Hepatocyte (in vitro differentiated cells): ENCODE results near the gene BICDL1.

ENCODE experiments used
- EZH2 ChIP-seq: fragments of 200-600 bp; sonication (generic); IDR thresholded peaks from 2 replicates; pipeline ENCODE4 v1.6.1; 2016; ENCODE audit warnings: antibody characterized with exemption, mild to moderate bottlenecking, borderline replicate concordance
- TF ChIP-seq, protein P1 (sequence below): fragments of 200-600 bp; sonication (generic); IDR thresholded peaks from 2 replicates; pipeline ENCODE4 v1.5.1; 2016; ENCODE audit warnings: antibody characterized with exemption, mild to moderate bottlenecking; ENCODE audit not compliant: poor library complexity

DNA sequence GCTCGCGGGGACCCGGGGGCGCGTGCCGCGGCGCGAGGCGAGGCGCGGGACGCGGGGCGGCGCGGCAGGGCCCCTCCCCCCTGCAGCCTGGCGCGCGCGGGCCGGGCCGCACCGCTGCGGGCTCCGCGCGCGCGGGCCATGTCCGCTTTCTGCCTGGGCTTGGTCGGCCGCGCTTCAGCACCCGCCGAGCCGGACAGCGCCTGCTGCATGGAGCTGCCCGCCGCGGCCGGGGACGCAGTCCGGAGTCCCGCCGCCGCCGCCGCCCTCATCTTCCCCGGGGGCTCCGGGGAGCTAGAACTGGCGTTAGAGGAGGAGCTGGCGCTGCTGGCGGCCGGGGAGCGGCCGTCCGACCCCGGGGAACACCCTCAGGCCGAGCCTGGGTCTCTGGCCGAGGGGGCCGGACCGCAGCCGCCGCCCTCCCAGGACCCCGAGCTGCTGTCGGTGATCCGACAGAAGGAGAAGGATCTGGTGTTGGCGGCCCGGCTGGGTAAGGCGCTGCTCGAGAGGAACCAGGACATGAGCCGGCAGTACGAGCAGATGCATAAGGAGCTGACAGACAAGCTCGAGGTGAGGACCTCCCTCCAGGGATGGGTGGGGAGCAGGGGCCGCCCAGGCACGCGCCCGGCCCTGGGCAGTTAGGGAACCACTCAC is 820 bp downstream of the BICDL1 start:
- TF ChIP-seq, protein P1, sequence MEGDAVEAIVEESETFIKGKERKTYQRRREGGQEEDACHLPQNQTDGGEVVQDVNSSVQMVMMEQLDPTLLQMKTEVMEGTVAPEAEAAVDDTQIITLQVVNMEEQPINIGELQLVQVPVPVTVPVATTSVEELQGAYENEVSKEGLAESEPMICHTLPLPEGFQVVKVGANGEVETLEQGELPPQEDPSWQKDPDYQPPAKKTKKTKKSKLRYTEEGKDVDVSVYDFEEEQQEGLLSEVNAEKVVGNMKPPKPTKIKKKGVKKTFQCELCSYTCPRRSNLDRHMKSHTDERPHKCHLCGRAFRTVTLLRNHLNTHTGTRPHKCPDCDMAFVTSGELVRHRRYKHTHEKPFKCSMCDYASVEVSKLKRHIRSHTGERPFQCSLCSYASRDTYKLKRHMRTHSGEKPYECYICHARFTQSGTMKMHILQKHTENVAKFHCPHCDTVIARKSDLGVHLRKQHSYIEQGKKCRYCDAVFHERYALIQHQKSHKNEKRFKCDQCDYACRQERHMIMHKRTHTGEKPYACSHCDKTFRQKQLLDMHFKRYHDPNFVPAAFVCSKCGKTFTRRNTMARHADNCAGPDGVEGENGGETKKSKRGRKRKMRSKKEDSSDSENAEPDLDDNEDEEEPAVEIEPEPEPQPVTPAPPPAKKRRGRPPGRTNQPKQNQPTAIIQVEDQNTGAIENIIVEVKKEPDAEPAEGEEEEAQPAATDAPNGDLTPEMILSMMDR: no peak
- TF ChIP-seq EZH2: no peak
